G401.6 (cell line): Measurements from ENCODE around the gene TMEM62.
"Not testable (repeated sequence)": the region's sequence is repeated elsewhere in the genome, so short reads cannot be mapped to it uniquely, and the experiment has no call there.

ENCODE experiments used
- FAIRE-seq: peaks from 2 replicates; lab custom pipeline; 2012; peaks lifted over from hg19 to GRCh38; lab: Jason Lieb, UNC

Gene TMEM62

GRCh38 chr15:43125100-43125661, 8.2 kb upstream of the TMEM62 start:
- no peak for FAIRE-seq

- no peak for FAIRE-seq
These were observed 7.0 kb upstream of the TMEM62 start for GRCh38 chr15:43126356-43126755.

- FAIRE-seq: no peak
These were observed 5.6 kb upstream of the TMEM62 start for GRCh38 chr15:43127752-43128151.

GRCh38 chr15:43128174-43128979, 5.0 kb upstream of the TMEM62 start:
- not testable (repeated sequence) for FAIRE-seq

- FAIRE-seq: no peak
These were observed 4.4 kb upstream of the TMEM62 start for GRCh38 chr15:43128980-43129335.

- FAIRE-seq: no peak
These were observed 456 bp upstream of the TMEM62 start for GRCh38 chr15:43132830-43133429.

- FAIRE-seq: no peak
These were observed 810 bp downstream of the TMEM62 start for GRCh38 chr15:43134157-43134635.

- FAIRE-seq: no peak
These were observed 2.0 kb downstream of the TMEM62 start for GRCh38 chr15:43135351-43135750.

- FAIRE-seq: no peak
These were observed 10.0 kb downstream of the TMEM62 start for GRCh38 chr15:43143203-43143941.

- FAIRE-seq: no peak
These were observed 11.1 kb downstream of the TMEM62 start for GRCh38 chr15:43144512-43144911.

- no peak for FAIRE-seq
These were observed 12.8 kb downstream of the TMEM62 start for GRCh38 chr15:43146184-43146583.

GRCh38 chr15:43150191-43150929, 17.0 kb downstream of the TMEM62 start:
- FAIRE-seq: no peak

- FAIRE-seq: no peak
These were observed 18.3 kb downstream of the TMEM62 start for GRCh38 chr15:43151688-43152087.

GRCh38 chr15:43153269-43153668, 19.9 kb downstream of the TMEM62 start:
- FAIRE-seq: no peak

- FAIRE-seq: no peak
These were observed 32.5 kb downstream of the TMEM62 start for GRCh38 chr15:43165801-43166325.

- not testable (repeated sequence) for FAIRE-seq
These were observed 33.9 kb downstream of the TMEM62 start for GRCh38 chr15:43167261-43167660.

- no peak for FAIRE-seq
These were observed 35.1 kb downstream of the TMEM62 start for GRCh38 chr15:43168192-43169107.

- no peak for FAIRE-seq
These were observed 36.5 kb downstream of the TMEM62 start for GRCh38 chr15:43169888-43170287.

- FAIRE-seq: not testable (repeated sequence)
These were observed 42.4 kb downstream of the TMEM62 start for GRCh38 chr15:43175656-43176309.

GRCh38 chr15:43177147-43177546, 43.8 kb downstream of the TMEM62 start:
- not testable (repeated sequence) for FAIRE-seq
